ENCODE results near the gene PTPRN2. TPM values are rescaled to one million over a fixed set of nuclear protein-coding genes. Genes with fewer than 3 reads are reported as not detected.
"Not testable (repeated sequence)": the region's sequence is repeated elsewhere in the genome, so short reads cannot be mapped to it uniquely, and the experiment has no call there.

PTPRN2 gene
- polyA plus RNA-seq, 1 of the 3 experiments (the other 2 are of a cell fraction): 4.0 TPM

DNA sequence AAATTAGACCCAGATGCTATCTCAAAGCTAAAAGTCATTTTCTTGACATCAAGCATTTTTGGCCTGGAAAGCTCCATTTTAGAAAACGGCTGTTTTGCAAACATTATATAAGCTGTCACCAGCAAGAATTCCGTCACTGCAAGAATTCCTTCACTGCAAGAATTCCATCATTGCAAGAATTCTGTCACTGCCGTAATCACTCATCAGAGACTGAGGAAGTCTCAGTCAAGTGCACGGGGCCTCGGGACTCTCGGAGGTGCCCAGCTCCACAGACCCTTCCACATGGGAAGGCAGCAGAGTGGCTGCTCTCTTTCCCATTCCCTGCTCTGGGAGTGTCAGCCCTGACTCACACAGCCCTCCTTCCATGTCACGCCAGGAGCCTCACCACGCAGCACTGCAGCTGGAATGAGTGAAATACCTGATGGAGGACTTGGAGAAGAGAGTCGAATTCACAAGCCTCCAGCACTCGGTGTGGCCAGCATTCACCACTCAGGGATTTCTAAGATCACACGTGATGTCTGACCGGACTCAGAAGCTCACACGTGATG is 168.3 kb downstream of the PTPRN2 start:
- DNase-seq: no peak
- Histone ChIP-seq H3F3A (replicated peaks; ENCODE audit: insufficient read depth) (no peaks in the 10 kb centered on the region), H4K20me1 (ENCODE audit: insufficient read depth) (no peaks in the 10 kb centered on the region), H3K4me1 (ENCODE audit: control insufficient read depth in 1 of 2, insufficient read depth in 2 of 2, low read depth in 1 of 2, low read length in 1 of 2) (peaks cover 0 to 24% of the 10 kb centered on the region in 2 experiments; a peak in 2 of 4 replicates), H3K4me2 (no peak overlapping the region), H3K27ac (ENCODE audit: low read depth in 2 of 2, low read length in 1 of 2) (no peak overlapping the region), H3K9me2 (no peaks in the 10 kb centered on the region), H3K4me3 (ENCODE audit: low read depth in 2 of 2, low read length in 1 of 2) (no peak overlapping the region), H3K36me3 (replicated peaks in 1 of 2; ENCODE audit: control insufficient read depth in 1 of 2, insufficient read depth in 2 of 2, low read length in 1 of 2) (no peaks in the 10 kb centered on the region), H3K79me2 (ENCODE audit: insufficient read depth) (no peaks in the 10 kb centered on the region), H3K27me3 (ENCODE audit: insufficient read depth) (no peaks in the 10 kb centered on the region), H2AFZ (ENCODE audit: low read depth) (no peak overlapping the region), H3K9ac (no peak overlapping the region), H3K9me3 (peaks cover 10% of the 10 kb centered on the region; the same call in 1 of the 2 replicates)
- ChIA-PET POLR2A (no interaction called here), CTCF (interaction anchor here (0.7 to 6.2 kb wide), 3 partner anchors 10 to 558 kb away, joined by 3 to 42 read pairs (median 3); no protein-coding TSS in a partner anchor)
- WGBS (ENCODE audit: low lambda C conversion rate): 44% methylated on average over 13 of the region's 13 CpGs
- no peak for TF ChIP-seq RAD21 (IDR thresholded peaks at IDR 0.05; ENCODE audit: low read length)
- TF ChIP-seq MXI1 (IDR thresholded peaks at IDR 0.05; ENCODE audit: low read depth, low read length): no peak
- no peak for TF ChIP-seq IRF3 (IDR thresholded peaks at IDR 0.05; ENCODE audit: low read depth, low read length)
- TF ChIP-seq EP300 (IDR thresholded peaks at IDR 0.05; ENCODE audit: borderline replicate concordance in 1 of 2, low read depth in 1 of 2, low read length in 1 of 2): no peak
- no peak for TF ChIP-seq ZBTB33 (IDR thresholded peaks at IDR 0.05; ENCODE audit: borderline replicate concordance, low read depth)
- TF ChIP-seq NFIC (IDR thresholded peaks at IDR 0.05; ENCODE audit: borderline replicate concordance): no peak
- no peak for TF ChIP-seq USF1 (IDR thresholded peaks at IDR 0.05; ENCODE audit: borderline replicate concordance, low read depth)
- TF ChIP-seq RXRA (IDR thresholded peaks at IDR 0.05; ENCODE audit: borderline replicate concordance, low read depth): no peak
- TF ChIP-seq ELF1 (IDR thresholded peaks at IDR 0.05): no peak
- TF ChIP-seq, protein P1, sequence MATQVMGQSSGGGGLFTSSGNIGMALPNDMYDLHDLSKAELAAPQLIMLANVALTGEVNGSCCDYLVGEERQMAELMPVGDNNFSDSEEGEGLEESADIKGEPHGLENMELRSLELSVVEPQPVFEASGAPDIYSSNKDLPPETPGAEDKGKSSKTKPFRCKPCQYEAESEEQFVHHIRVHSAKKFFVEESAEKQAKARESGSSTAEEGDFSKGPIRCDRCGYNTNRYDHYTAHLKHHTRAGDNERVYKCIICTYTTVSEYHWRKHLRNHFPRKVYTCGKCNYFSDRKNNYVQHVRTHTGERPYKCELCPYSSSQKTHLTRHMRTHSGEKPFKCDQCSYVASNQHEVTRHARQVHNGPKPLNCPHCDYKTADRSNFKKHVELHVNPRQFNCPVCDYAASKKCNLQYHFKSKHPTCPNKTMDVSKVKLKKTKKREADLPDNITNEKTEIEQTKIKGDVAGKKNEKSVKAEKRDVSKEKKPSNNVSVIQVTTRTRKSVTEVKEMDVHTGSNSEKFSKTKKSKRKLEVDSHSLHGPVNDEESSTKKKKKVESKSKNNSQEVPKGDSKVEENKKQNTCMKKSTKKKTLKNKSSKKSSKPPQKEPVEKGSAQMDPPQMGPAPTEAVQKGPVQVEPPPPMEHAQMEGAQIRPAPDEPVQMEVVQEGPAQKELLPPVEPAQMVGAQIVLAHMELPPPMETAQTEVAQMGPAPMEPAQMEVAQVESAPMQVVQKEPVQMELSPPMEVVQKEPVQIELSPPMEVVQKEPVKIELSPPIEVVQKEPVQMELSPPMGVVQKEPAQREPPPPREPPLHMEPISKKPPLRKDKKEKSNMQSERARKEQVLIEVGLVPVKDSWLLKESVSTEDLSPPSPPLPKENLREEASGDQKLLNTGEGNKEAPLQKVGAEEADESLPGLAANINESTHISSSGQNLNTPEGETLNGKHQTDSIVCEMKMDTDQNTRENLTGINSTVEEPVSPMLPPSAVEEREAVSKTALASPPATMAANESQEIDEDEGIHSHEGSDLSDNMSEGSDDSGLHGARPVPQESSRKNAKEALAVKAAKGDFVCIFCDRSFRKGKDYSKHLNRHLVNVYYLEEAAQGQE (IDR thresholded peaks at IDR 0.05; ENCODE audit: low read depth, low read length): no peak
- TF ChIP-seq RFX5 (IDR thresholded peaks at IDR 0.05; ENCODE audit: low read length): no peak
- no peak for TF ChIP-seq FOXJ3 (CRISPR knock-in tag; IDR thresholded peaks at IDR 0.05)
- TF ChIP-seq, protein P2, sequence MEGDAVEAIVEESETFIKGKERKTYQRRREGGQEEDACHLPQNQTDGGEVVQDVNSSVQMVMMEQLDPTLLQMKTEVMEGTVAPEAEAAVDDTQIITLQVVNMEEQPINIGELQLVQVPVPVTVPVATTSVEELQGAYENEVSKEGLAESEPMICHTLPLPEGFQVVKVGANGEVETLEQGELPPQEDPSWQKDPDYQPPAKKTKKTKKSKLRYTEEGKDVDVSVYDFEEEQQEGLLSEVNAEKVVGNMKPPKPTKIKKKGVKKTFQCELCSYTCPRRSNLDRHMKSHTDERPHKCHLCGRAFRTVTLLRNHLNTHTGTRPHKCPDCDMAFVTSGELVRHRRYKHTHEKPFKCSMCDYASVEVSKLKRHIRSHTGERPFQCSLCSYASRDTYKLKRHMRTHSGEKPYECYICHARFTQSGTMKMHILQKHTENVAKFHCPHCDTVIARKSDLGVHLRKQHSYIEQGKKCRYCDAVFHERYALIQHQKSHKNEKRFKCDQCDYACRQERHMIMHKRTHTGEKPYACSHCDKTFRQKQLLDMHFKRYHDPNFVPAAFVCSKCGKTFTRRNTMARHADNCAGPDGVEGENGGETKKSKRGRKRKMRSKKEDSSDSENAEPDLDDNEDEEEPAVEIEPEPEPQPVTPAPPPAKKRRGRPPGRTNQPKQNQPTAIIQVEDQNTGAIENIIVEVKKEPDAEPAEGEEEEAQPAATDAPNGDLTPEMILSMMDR (IDR thresholded peaks at IDR 0.05): no peak
- no peak for TF ChIP-seq POLR2AphosphoS5 (IDR thresholded peaks at IDR 0.05; ENCODE audit: low read depth, low read length)
- TF ChIP-seq GATA2 (CRISPR knock-in tag; IDR thresholded peaks at IDR 0.05): no peak
- TF ChIP-seq, protein P3, sequence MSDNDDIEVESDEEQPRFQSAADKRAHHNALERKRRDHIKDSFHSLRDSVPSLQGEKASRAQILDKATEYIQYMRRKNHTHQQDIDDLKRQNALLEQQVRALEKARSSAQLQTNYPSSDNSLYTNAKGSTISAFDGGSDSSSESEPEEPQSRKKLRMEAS (IDR thresholded peaks at IDR 0.05; ENCODE audit: low read depth): no peak

- ChIA-PET POLR2A (interaction anchor here (0.7 kb wide), 1 partner anchor 364 kb away, joined by 3 read pairs; no protein-coding TSS in a partner anchor), CTCF (interaction anchor here (1.9 kb wide), 1 partner anchor 10 kb away, joined by 6 read pairs; no protein-coding TSS in a partner anchor)
- H3K9me2 ChIP-seq; H2AFZ ChIP-seq (ENCODE audit: low read depth); H3K4me2 ChIP-seq; H4K20me1 ChIP-seq (ENCODE audit: insufficient read depth); H3K9ac ChIP-seq; H3K27me3 ChIP-seq (ENCODE audit: insufficient read depth); H3K27ac ChIP-seq (ENCODE audit: low read depth in 2 of 2, low read length in 1 of 2); H3K79me2 ChIP-seq (ENCODE audit: insufficient read depth); H3K4me3 ChIP-seq (ENCODE audit: low read depth in 2 of 2, low read length in 1 of 2); DNase-seq; H3F3A ChIP-seq (replicated peaks; ENCODE audit: insufficient read depth); H3K36me3 ChIP-seq (replicated peaks in 1 of 2; ENCODE audit: control insufficient read depth in 1 of 2, insufficient read depth in 2 of 2, low read length in 1 of 2): not testable (repeated sequence)
- peaks cover 10% of the 10 kb centered on the region; the same call in 1 of the 2 replicates for H3K9me3 ChIP-seq
- 48% methylated on average over 10 of the region's 14 CpGs for WGBS (ENCODE audit: low lambda C conversion rate)
- peaks cover 0 to 24% of the 10 kb centered on the region in 2 experiments; a peak in 2 of 4 replicates for H3K4me1 ChIP-seq (ENCODE audit: control insufficient read depth in 1 of 2, insufficient read depth in 2 of 2, low read depth in 1 of 2, low read length in 1 of 2)
Observed at GRCh38 chr7:158418395-158418794, 169.2 kb downstream of the PTPRN2 start.
